ENCODE data around the gene CAMK2A. TPM values are rescaled to one million over a fixed set of nuclear protein-coding genes. Genes with fewer than 3 reads are reported as not detected.

The CAMK2A gene
- total and polyA plus RNA-seq, 4 donors: 0.31 to 2.7 (median 1.0) TPM

GRCh38 chr5:150210644-150211043, 78.9 kb downstream of the CAMK2A start:
- Histone ChIP-seq H3K9ac (ENCODE audit: insufficient read depth in 1 of 2, low read length in 2 of 2) (no peak overlapping the region), H3K27me3 (ENCODE audit: control insufficient read depth in 3 of 3, insufficient read depth in 3 of 3, low read length in 2 of 3) (no peaks in the 10 kb centered on the region), H3K4me1 (ENCODE audit: control insufficient read depth in 5 of 5, insufficient read depth in 5 of 5, low read length in 5 of 5) (peaks cover 0 to 8% (median 0%) of the 10 kb centered on the region in 5 donors), H3K4me3 (no peak overlapping the region), H3K36me3 (ENCODE audit: control insufficient read depth in 4 of 4, insufficient read depth in 4 of 4, low read length in 4 of 4) (no peaks in the 10 kb centered on the region), H3K27ac (ENCODE audit: low read depth in 1 of 2, low read length in 1 of 2) (no peak overlapping the region), H3K9me3 (ENCODE audit: control insufficient read depth in 4 of 4, insufficient read depth in 3 of 4, low read length in 3 of 4) (no peaks in the 10 kb centered on the region)
- 82 to 88% methylated on average over 6 of the region's 6 CpGs for WGBS, 2 donors
- ATAC-seq (ENCODE audit: insufficient read depth, low FRiP score) (no peak), DNase-seq (no peak)
- TF ChIP-seq CTCF (IDR thresholded peaks at IDR 0.05; ENCODE audit: control extremely low read depth, extremely low read depth): no peak

DNA sequence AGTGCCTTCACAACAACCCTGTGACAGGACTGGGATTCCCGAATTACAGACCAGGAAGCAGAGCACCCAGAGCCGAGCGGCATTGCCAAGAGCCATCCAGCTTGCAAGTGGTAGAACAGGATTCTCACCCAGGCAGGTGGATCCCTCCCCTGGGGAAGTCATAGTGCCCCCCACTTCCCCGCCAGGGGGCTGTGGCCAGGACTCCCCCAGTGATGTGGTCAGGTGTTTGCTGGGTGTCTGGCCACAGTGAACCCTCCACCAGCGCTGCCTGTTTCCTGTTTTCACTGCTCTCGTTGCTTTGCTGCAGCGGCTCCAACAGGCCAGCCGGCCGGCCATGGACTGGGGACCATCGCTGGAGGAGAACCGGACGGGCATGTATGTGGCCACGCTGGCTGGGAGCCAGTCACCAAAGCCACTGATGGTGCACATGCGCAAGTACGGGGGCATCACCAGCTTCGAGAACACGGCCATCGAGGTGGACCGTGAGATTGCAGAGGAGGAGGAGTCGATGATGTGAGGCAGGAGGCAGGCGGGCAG, 80.4 kb downstream of the CAMK2A start:
- no peaks in the 10 kb centered on the region for H3K36me3 ChIP-seq (ENCODE audit: control insufficient read depth in 4 of 4, insufficient read depth in 4 of 4, low read length in 4 of 4)
- 26 to 41% methylated on average over 20 to 21 of the region's 21 CpGs for WGBS, 2 donors
- peaks cover 0 to 2% (median 0%) of the 10 kb centered on the region in 4 donors for H3K9me3 ChIP-seq (ENCODE audit: control insufficient read depth in 4 of 4, insufficient read depth in 3 of 4, low read length in 3 of 4)
- ATAC-seq (ENCODE audit: insufficient read depth, low FRiP score) (no peak), DNase-seq (peak; percentile 61 to 76 (median 71))
- H3K27ac ChIP-seq (ENCODE audit: low read depth in 1 of 2, low read length in 1 of 2): no peak overlapping the region
- TF ChIP-seq CTCF (IDR thresholded peaks at IDR 0.05; ENCODE audit: control extremely low read depth, extremely low read depth): no peak
- H3K4me3 ChIP-seq: no peak overlapping the region
- H3K9ac ChIP-seq (ENCODE audit: insufficient read depth in 1 of 2, low read length in 2 of 2): peak overlapping the region in 1 of 2 donors; percentile 4
- peaks cover 0 to 13% (median 2%) of the 10 kb centered on the region in 5 donors for H3K4me1 ChIP-seq (ENCODE audit: control insufficient read depth in 5 of 5, insufficient read depth in 5 of 5, low read length in 5 of 5)
- no peaks in the 10 kb centered on the region for H3K27me3 ChIP-seq (ENCODE audit: control insufficient read depth in 3 of 3, insufficient read depth in 3 of 3, low read length in 2 of 3)

DNA sequence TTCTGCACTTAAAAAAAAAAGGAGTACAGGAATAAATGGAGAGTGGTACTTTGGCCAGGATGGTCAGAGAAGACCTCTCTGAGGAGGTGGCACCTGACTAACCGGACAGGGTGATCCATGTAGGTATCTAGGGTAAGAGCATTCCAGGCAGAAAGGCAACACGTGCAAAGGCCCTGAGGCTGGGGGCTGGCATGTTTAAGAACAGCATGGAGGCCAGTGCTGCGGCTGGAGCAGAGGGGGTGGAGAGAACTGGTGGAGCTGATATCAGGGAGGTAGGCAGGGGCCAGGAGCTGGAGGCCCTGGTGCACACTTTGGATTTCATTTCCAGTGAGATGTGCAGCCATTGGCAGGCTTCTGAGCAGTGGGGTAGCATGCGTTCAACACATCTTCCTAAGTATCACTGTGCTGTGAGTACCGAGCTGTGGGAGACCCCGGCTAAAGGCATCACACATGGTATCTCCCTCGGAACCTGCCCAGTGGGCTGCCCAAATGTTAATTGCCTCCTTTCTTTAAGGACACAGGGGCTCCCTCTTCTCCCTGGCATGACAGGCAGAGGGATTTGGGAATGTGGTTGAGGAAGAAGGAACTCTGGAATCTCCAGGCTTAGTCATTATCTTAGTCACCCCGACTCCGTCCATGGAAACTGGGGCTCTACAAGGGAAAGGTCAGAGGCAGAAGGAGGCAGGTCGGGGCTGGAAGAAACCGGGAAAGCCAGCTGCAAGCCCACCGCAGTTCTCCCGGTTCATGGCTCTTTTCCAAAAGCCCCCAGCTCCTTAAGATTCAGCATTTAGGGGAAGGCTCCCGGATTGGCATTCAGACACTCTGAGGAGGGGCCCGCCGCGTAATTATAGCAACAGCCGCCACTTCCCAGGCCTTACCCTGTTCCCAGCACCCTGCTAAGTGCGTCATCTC, 81.1 kb downstream of the CAMK2A start:
- no peaks in the 10 kb centered on the region for H3K27me3 ChIP-seq (ENCODE audit: control insufficient read depth in 3 of 3, insufficient read depth in 3 of 3, low read length in 2 of 3)
- no peak overlapping the region for H3K4me3 ChIP-seq
- WGBS, 2 donors: 60 to 61% methylated on average over 19 of the region's 19 CpGs
- no peak for TF ChIP-seq CTCF (IDR thresholded peaks at IDR 0.05; ENCODE audit: control extremely low read depth, extremely low read depth)
- no peak for ATAC-seq (ENCODE audit: insufficient read depth, low FRiP score)
- no peaks in the 10 kb centered on the region for H3K36me3 ChIP-seq (ENCODE audit: control insufficient read depth in 4 of 4, insufficient read depth in 4 of 4, low read length in 4 of 4)
- peaks cover 0 to 20% (median 4%) of the 10 kb centered on the region in 5 donors for H3K4me1 ChIP-seq (ENCODE audit: control insufficient read depth in 5 of 5, insufficient read depth in 5 of 5, low read length in 5 of 5)
- H3K9me3 ChIP-seq (ENCODE audit: control insufficient read depth in 4 of 4, insufficient read depth in 3 of 4, low read length in 3 of 4): peaks cover 0 to 2% (median 0%) of the 10 kb centered on the region in 4 donors
- DNase-seq: no peak
- H3K27ac ChIP-seq (ENCODE audit: low read depth in 1 of 2, low read length in 1 of 2): no peak overlapping the region
- no peak overlapping the region for H3K9ac ChIP-seq (ENCODE audit: insufficient read depth in 1 of 2, low read length in 2 of 2)
